GM23248 (cell line): ENCODE data around the gene HOXB3. TPM values are rescaled to one million over a fixed set of nuclear protein-coding genes. Genes with fewer than 3 reads are reported as not detected.

Source experiments
- DNase-seq: peaks from one replicate; pipeline ENCODE4 v3.0.0-alpha.2; 2015
- H2AFZ ChIP-seq: fragments of 200-600 bp; sonication (generic); 2 replicates; pipeline ENCODE4 v1.6.1; 2016; ENCODE audit warnings: antibody characterized with exemption
- H3F3A ChIP-seq: fragments of 200-600 bp; sonication (generic); 2 replicates; pipeline ENCODE4 v1.6.1; 2016; ENCODE audit warnings: mild to moderate bottlenecking, antibody characterized with exemption, mixed run types; ENCODE audit not compliant: insufficient read depth
- H3K27ac ChIP-seq: fragments of 200-600 bp; sonication (generic); 2 replicates; pipeline ENCODE4 v1.5.1; 2016; ENCODE audit warnings: mild to moderate bottlenecking
- H3K27me3 ChIP-seq: fragments of 200-600 bp; sonication (generic); replicated peaks from 2 replicates; pipeline ENCODE4 v1.6.1; 2016; ENCODE audit warnings: mild to moderate bottlenecking; ENCODE audit not compliant: insufficient read depth
- H3K36me3 ChIP-seq: fragments of 200-600 bp; sonication (generic); 2 replicates; pipeline ENCODE4 v1.6.1; 2016; ENCODE audit warnings: low read depth, mild to moderate bottlenecking
- H3K4me1 ChIP-seq: fragments of 200-600 bp; sonication (generic); 2 replicates; pipeline ENCODE4 v1.6.1; 2016; ENCODE audit warnings: mild to moderate bottlenecking; ENCODE audit not compliant: insufficient read depth
- H3K4me2 ChIP-seq: fragments of 200-600 bp; sonication (generic); one replicate; pipeline ENCODE4 v1.6.1; 2016; ENCODE audit warnings: mild to moderate bottlenecking; ENCODE audit not compliant: unreplicated experiment
- H3K4me3 ChIP-seq: fragments of 200-600 bp; sonication (generic); 2 replicates; pipeline ENCODE4 v1.5.1; 2016; ENCODE audit warnings: mild to moderate bottlenecking
- H3K79me2 ChIP-seq: fragments of 200-600 bp; sonication (generic); 2 replicates; pipeline ENCODE4 v1.6.1; 2016; ENCODE audit warnings: mild to moderate bottlenecking; ENCODE audit not compliant: insufficient read depth
- H3K9ac ChIP-seq: fragments of 200-600 bp; sonication (generic); 2 replicates; pipeline ENCODE4 v1.6.1; 2016; ENCODE audit warnings: mild to moderate bottlenecking
- H3K9me2 ChIP-seq: fragments of 200-600 bp; sonication (generic); 2 replicates; pipeline ENCODE4 v1.6.1; 2016; ENCODE audit warnings: mixed run types, mild to moderate bottlenecking, moderate library complexity; ENCODE audit not compliant: insufficient read depth
- H3K9me3 ChIP-seq: fragments of 200-600 bp; sonication (generic); one replicate; pipeline ENCODE4 v1.6.1; 2017; ENCODE audit warnings: low read depth
- H4K20me1 ChIP-seq: fragments of 200-600 bp; sonication (generic); 2 replicates; pipeline ENCODE4 v1.6.0; 2016; ENCODE audit not compliant: insufficient read depth
- EZH2 ChIP-seq: fragments of 200-600 bp; sonication (generic); IDR thresholded peaks from 2 replicates; pipeline ENCODE4 v1.6.1; 2018; ENCODE audit warnings: antibody characterized with exemption, mild to moderate bottlenecking; ENCODE audit not compliant: insufficient read depth, poor library complexity, severe bottlenecking
- EZH2phosphoT487 ChIP-seq: fragments of 200-600 bp; sonication (generic); IDR thresholded peaks from 2 replicates; pipeline ENCODE4 v1.6.1; 2018; ENCODE audit warnings: antibody characterized with exemption, moderate library complexity, mild to moderate bottlenecking, low read depth; ENCODE audit not compliant: insufficient read depth
- WGBS, 2 experiments: methylation state at CpG; one replicate each; pipeline ENCODE4 v1.1.6; 2015 to 2017; ENCODE audit warnings: low lambda C conversion rate in 2 of 2, low coverage in 1 of 2; ENCODE audit errors: missing lambda C conversion rate in 2 of 2; 5-methylcytosine and 5-hydroxymethylcytosine counted together
- in situ Hi-C: fragments of 300-500 bp; cut with MboI; formaldehyde crosslinking; loops from 2 replicates; pipeline ENCODE4 v1.15.0; 2020
- polyA plus RNA-seq: library from polyadenylated mRNA; unstranded; fragments of >200 nt; fragmentation: Nextera tagmentation; extraction: Ambion mirVana; gene quantifications from 2 replicates; pipeline ENCODE4 v1.2.1, GENCODE V29; 2016
- total RNA-seq: library from RNA; depleted of rRNA; stranded (reverse); fragments of >200 nt; shearing (Covaris generic); gene quantifications from 2 replicates; pipeline ENCODE4 v1.2.3, GENCODE V29; 2014

Gene HOXB3
- total and polyA plus RNA-seq, 2 experiments from 2014 or later = 1.9 to 2.4 TPM

GRCh38 chr17:48514477-48514876 is 75.6 kb downstream of the HOXB3 start:
- WGBS, 2 experiments = 53 to 67% methylated on average over 2 of the region's 2 CpGs
- Histone ChIP-seq H3K79me2 (no peaks in the 10 kb centered on the region), H3K4me1 (peaks cover 16% of the 10 kb centered on the region), H3K9me2 (no peaks in the 10 kb centered on the region), H3K36me3 (no peaks in the 10 kb centered on the region), H3K4me2 (no peak overlapping the region), H3K27ac (no peak overlapping the region), H3K27me3 (peaks cover 29% of the 10 kb centered on the region), H2AFZ (no peak overlapping the region), H3K9ac (no peak overlapping the region), H3K9me3 (no peaks in the 10 kb centered on the region), H3K4me3 (no peak overlapping the region), H3F3A (peaks cover 17% of the 10 kb centered on the region), H4K20me1 (no peaks in the 10 kb centered on the region)
- in situ Hi-C loops = no loop called here
- TF ChIP-seq EZH2phosphoT487 = no peak
- TF ChIP-seq EZH2 = no peak
- no peak for DNase-seq

GRCh38 chr17:48513666-48514455 is 76.2 kb downstream of the HOXB3 start:
- Histone ChIP-seq H3K4me2 (no peak overlapping the region), H3K27me3 (peaks cover 29% of the 10 kb centered on the region), H3K4me1 (peaks cover 16% of the 10 kb centered on the region), H3K9ac (no peak overlapping the region), H3F3A (peaks cover 17% of the 10 kb centered on the region), H3K9me2 (no peaks in the 10 kb centered on the region), H3K27ac (no peak overlapping the region), H3K79me2 (no peaks in the 10 kb centered on the region), H3K36me3 (no peaks in the 10 kb centered on the region), H2AFZ (no peak overlapping the region), H3K4me3 (no peak overlapping the region), H3K9me3 (no peaks in the 10 kb centered on the region), H4K20me1 (no peaks in the 10 kb centered on the region)
- TF ChIP-seq EZH2 (no peak), EZH2phosphoT487 (no peak)
- DNase-seq = no peak
- in situ Hi-C loops = no loop called here
- WGBS, 2 experiments = 72 to 79% methylated on average over 6 of the region's 6 CpGs

GRCh38 chr17:48513097-48513496 is 76.9 kb downstream of the HOXB3 start:
- peaks cover 16% of the 10 kb centered on the region for H3K4me1 ChIP-seq
- no peak overlapping the region for H3K4me2 ChIP-seq
- H4K20me1 ChIP-seq = no peaks in the 10 kb centered on the region
- H3K4me3 ChIP-seq = no peak overlapping the region
- H3K36me3 ChIP-seq = no peaks in the 10 kb centered on the region
- in situ Hi-C loops = no loop called here
- peaks cover 17% of the 10 kb centered on the region for H3F3A ChIP-seq
- H3K79me2 ChIP-seq = no peaks in the 10 kb centered on the region
- H3K9me2 ChIP-seq = no peaks in the 10 kb centered on the region
- TF ChIP-seq EZH2phosphoT487 (no peak), EZH2 (no peak)
- H3K9me3 ChIP-seq = no peaks in the 10 kb centered on the region
- H2AFZ ChIP-seq = no peak overlapping the region
- WGBS, 2 experiments = 75 to 76% methylated on average over 7 of the region's 7 CpGs
- H3K27me3 ChIP-seq = peaks cover 29% of the 10 kb centered on the region
- H3K9ac ChIP-seq = no peak overlapping the region
- H3K27ac ChIP-seq = no peak overlapping the region
- no peak for DNase-seq

GRCh38 chr17:48510761-48511604 is 79.1 kb downstream of the HOXB3 start:
- no peaks in the 10 kb centered on the region for H3K9me2 ChIP-seq
- peak overlapping the region; percentile 30 for H3K27ac ChIP-seq
- peak; percentile 80 for DNase-seq
- no peak overlapping the region for H3K9ac ChIP-seq
- H3K4me2 ChIP-seq = peak overlapping the region; percentile 42
- H3K9me3 ChIP-seq = no peaks in the 10 kb centered on the region
- H3K79me2 ChIP-seq = no peaks in the 10 kb centered on the region
- H3K4me3 ChIP-seq = no peak overlapping the region
- H3K36me3 ChIP-seq = no peaks in the 10 kb centered on the region
- H3F3A ChIP-seq = peaks cover 17% of the 10 kb centered on the region
- H3K27me3 ChIP-seq = peaks cover 13% of the 10 kb centered on the region
- H4K20me1 ChIP-seq = no peaks in the 10 kb centered on the region
- peaks cover 18% of the 10 kb centered on the region for H3K4me1 ChIP-seq
- TF ChIP-seq EZH2 (no peak), EZH2phosphoT487 (no peak)
- in situ Hi-C loops = no loop called here
- H2AFZ ChIP-seq = no peak overlapping the region
- 58 to 62% methylated on average over 7 of the region's 7 CpGs for WGBS, 2 experiments
